GM21723 (cell line): ENCODE measurements around the gene CREBRF.
"Not testable (repeated sequence)": the region's sequence is repeated elsewhere in the genome, so short reads cannot be mapped to it uniquely, and the experiment has no call there.

Experiments
- ATAC-seq: cut with Tn5 transposase; IDR thresholded peaks from one replicate; pipeline ENCODE4 v1.9.1; 2021; ENCODE audit warnings: mild to moderate bottlenecking, moderate library complexity; ENCODE audit not compliant: unreplicated experiment

CREBRF gene

GRCh38 chr5:173152547-173152946 is 96.4 kb downstream of the CREBRF start:
- no peak for ATAC-seq

GRCh38 chr5:173153842-173154241 is 97.7 kb downstream of the CREBRF start:
- ATAC-seq: no peak

GRCh38 chr5:173154619-173155018 is 98.5 kb downstream of the CREBRF start:
- not testable (repeated sequence) for ATAC-seq

GRCh38 chr5:173155912-173156311 is 99.8 kb downstream of the CREBRF start:
- no peak for ATAC-seq

GRCh38 chr5:173158366-173158765 is 102.2 kb downstream of the CREBRF start:
- ATAC-seq: no peak

GRCh38 chr5:173159256-173159655 is 103.1 kb downstream of the CREBRF start:
- ATAC-seq: no peak

GRCh38 chr5:173161148-173161547 is 105.0 kb downstream of the CREBRF start:
- no peak for ATAC-seq

- no peak for ATAC-seq
Observed at GRCh38 chr5:173163219-173163618, 107.1 kb downstream of the CREBRF start.

- ATAC-seq: no peak
Observed at GRCh38 chr5:173165177-173166016, 109.2 kb downstream of the CREBRF start.

- no peak for ATAC-seq
Observed at GRCh38 chr5:173172166-173172565, 116.0 kb downstream of the CREBRF start.

GRCh38 chr5:173175523-173175922 is 119.4 kb downstream of the CREBRF start:
- no peak for ATAC-seq

GRCh38 chr5:173178369-173178910 is 122.3 kb downstream of the CREBRF start:
- ATAC-seq: no peak

GRCh38 chr5:173180331-173180730 is 124.2 kb downstream of the CREBRF start:
- ATAC-seq: no peak

GRCh38 chr5:173187054-173187743 is 131.0 kb downstream of the CREBRF start:
- no peak for ATAC-seq

GRCh38 chr5:173188280-173188679 is 132.1 kb downstream of the CREBRF start:
- ATAC-seq: no peak
